T-helper 9 cell (primary cell): ENCODE results near the gene SND1.
"Not testable (repeated sequence)": the region's sequence is repeated elsewhere in the genome, so short reads cannot be mapped to it uniquely, and the experiment has no call there.

ENCODE experiments used
- DNase-seq: peaks from one replicate; pipeline ENCODE4 v3.0.0-alpha.2; 2020

SND1 gene

DNA sequence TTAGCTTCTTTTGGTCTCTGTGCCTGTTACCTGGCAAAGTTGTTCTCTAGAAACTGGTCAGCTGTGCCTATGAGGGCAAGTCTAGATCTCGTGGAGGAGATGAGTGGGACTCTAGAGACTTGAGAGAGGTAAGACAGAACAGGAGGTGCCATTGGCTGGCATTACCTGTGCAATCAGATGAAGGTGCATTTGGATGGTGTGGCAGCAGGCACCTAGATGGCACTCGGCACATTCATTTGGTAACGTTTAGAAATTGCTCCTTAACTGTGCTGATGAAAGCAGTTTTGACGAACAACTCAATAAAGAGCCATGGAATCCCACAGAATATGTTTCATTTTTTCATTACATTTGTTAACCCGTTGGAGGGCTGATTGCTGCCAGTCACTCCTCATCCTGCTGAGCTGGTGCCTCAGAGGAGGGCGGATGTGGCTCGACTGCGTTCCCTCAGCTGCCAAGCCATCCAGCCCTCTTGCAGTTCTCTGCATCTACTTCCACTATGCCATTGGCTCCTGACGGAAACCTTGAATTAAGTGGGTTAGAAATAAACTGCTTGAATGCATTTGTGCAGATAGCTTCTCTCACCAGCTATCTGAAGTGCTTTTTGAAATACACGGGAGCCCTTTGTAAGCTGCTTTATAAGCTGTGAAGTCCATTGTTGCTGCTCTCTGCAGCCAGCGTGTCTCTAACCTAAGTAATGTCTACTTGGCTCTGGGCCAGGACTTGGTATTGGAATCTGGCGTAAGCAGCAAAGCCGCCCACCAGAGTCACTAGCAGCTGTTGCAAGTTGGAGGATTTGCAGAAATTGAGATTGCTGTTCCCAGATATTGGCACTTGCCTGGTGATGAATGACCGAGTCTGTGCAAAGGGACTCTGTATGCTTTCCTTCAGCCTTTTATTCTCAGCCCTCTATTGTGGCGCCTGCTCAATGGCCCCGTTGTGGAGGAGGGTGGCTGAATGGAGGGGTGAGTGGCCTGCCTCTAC is 291.8 kb downstream of the SND1 start:
- DNase-seq: no peak

DNA sequence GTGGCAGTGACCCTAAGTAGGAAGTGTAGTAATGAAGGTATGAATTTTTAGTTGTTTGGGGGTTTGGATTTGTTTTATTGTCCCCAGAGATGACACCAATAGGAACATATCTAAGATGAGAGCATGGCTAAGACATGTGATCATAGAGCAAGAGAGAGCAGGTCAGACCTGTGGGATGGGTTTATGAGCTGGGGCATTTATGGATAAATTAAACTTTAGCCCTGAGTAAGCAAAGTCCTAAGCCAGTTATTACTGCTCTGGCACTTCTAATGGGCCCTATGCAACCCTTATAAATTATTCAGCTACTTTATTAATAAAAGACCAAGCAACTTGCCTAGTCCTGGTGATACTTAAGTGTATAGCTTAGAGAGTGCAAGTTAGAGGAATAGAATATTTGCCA is 294.1 kb downstream of the SND1 start:
- DNase-seq: no peak

DNA sequence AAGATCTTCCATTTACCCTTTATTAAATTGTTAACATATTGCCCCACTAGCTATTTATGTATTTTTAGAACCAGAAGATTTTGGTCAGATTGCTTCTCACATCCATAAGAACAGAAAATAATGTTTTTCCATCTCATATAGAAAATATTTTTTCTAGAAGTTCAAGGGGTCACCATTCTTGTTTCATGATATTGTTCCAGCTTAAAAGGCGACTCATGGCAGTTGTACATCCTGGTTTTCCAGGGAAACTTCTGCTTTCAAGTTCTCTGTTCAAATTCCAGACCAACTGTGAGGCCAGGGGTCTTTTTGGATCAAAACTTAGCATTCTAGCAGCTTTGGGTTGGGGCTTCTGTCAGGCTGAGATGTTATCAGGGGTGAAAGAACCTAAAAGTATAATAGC is 294.9 kb downstream of the SND1 start:
- DNase-seq: no peak

DNA sequence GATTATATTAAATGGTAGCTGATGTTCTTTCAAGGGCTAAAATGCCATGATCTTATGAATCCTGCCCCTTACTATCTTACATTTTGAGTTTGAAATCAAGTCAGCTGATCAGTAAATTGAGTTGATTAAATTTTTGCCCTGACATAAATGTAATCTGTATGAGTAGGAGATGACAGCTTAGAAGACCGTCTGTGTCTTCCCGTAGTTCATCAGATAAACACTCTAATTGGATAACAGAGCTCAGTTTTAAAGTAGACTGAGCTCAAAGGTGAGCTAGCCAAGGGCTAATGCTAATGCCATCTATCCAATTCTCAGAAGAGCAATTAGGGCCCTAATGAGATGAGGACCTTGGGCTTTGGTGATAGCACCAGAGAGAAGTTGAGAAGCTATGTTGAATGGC is 296.3 kb downstream of the SND1 start:
- DNase-seq: no peak

DNA sequence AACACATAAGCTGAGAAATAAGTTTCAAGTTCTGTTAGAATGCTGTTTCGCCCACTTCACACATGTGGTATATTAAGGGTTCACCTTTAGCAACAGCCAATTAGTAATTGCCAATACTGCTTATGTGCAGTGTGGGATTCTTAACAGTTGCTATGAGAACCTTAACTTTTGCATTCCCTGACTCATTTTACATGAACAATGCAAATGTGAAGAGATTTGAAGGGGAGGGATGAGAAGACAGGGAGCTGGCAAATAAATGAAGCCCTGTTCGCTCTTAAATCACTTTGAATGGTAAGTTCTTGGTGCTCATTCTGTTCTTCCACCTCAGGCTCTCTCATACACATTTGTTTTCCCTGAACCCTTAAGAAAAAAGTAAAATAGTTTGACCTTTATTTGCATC is 296.9 kb downstream of the SND1 start:
- DNase-seq: no peak

DNA sequence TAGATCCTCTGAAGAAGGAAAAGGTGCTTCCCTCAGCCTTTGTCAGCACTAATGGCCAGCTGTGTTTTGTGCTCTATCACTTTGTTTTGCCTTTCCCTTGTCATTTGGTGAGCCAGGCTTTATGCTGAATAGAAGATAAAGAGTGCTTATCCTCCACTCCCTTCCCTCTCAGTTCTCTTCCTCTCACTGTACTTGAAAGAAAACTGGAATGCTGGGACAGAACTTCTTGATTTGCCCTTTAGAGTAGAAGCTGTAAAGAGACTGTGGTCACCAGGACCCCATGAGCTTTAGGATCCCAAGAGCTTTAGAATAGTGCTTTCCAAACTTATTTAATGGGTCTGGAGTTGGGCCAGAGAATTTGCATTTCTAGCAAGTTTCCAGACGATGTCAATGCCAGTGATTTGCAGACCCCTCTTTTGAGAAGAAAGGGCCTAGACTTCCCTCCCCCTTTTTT is 297.8 kb downstream of the SND1 start:
- DNase-seq: no peak

DNA sequence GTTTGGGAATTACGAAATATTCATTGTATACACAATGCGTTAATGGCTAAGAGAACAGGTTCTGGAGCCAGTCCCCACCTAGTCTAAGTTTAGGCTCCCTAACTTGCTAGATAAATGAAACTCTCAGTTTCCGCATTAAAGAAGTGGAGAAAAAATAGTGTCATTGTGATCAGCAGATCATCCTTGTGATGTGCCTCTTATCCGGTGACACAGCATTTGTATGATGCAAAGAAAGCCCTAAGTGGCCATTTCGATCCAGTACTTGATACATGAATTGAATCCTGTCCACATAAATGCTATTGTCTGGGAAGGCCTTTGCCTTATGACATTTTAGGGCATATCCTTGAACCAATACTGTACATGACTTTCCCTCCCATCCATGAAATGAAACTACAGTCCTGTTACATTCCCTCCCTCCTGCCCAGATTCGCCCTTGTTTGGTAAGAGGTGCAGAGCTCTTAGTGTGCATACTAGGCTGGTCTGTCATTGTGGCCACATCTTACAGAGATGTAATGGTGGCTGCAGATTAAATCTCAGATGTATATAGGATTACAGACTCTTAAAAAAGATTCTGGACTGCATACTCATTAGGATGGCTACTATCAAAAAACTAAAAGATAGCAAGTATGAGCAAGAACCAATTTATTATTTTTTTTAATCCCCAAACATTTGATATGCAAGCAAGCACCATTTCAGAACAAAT is 298.4 kb downstream of the SND1 start:
- DNase-seq: no peak

DNA sequence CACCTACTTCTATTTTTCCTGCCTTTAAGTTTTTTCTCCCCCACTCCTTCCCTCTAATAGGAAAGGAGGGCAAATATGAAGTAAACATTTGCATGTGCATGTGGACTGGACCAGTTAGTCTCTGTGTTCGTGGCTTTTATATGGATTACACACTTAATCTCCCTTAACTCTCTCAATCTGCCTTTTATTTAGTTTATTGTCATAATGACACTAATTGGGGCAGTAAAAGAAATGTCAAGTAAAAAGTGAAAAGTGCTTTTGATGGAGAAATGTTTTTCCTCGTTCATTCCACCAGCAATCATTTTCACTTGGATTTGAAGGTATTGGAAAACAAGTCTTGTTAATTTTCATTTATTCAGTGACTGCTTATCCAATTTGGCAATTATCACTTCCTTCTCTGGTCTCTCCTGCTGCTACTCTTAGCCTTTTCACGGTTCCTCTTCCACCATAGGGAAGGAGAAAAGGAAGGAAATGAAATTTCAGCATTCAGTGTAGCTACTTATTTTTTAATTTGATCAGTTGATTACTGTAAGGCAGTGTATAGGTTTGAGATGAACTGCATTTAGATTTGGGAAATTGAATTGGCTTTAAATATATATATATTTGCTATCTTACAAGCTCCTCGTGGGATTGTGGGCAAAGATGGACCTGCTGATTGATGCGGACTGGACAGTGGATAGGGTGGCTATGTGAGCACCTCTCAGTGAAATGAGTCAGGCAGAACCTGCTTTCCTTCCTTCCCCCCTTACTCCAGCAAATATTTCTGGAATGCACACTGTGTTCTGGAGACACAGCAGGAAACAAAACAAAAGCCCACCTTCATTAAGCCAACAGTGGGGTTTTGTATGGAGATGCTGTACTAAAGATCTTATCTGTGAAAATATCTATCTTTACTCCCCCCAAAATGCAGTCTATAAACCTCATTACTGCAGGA is 301.7 kb downstream of the SND1 start:
- no peak for DNase-seq

DNA sequence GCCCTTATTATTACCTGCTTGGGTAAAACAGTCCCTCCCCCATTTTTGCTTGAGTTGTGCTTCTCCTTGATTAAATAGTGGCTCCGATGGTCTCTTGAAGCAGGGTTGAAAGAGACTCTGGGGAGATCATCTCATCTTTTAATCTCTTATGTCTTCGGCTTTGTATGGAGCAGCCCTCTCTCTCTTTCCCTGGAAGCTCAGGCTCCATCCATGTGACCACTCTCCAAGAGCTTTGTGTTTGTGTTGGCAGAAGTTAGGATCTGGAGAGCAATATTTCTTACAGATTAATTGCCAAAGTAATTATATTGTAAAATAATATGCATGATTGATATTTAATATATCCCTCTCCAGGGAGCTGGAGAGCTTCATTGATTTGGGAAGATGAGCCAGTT is 302.4 kb downstream of the SND1 start:
- DNase-seq: no peak

DNA sequence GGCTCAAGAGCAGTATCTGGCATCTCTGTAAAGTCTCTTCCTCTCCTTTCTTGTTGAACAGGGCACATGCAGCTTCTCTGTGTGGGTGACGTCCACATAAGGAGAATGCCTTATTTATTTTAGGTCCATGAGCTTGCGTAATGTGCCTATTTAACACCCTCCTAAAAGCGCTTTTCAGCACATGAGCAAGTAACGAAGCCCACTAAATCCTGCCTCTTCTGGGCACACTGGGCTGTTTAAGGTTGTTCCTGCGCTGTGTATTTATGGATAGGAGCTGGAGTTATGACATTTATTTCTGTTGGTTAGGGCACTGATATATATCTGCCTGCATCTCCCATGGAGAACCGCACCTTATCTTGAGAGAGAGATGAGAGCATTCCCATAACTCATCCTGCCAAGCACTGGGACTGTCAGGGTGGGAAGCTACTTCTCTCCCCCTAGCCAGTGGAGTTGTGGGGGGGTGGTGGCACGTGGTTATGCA is 303.1 kb downstream of the SND1 start:
- no peak for DNase-seq

DNA sequence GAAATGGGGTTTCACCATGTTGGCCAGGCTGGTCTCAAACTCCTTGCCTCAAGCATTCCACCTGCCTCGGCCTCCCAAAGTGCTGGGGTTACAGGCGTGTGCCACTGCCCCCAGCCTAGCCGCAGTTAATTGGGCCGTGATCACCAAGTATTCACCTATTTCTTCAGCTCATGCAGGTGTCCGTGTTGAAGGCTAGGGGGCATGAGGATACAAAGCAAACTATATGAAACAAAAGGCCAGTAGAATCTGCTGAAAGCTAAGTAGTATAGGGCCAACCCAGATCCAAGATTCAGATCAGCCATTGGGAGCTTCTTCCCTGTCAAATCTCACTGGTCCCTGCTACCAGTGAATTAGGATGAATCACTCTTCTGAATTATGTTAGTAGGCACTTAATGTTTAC is 305.9 kb downstream of the SND1 start:
- no peak for DNase-seq

DNA sequence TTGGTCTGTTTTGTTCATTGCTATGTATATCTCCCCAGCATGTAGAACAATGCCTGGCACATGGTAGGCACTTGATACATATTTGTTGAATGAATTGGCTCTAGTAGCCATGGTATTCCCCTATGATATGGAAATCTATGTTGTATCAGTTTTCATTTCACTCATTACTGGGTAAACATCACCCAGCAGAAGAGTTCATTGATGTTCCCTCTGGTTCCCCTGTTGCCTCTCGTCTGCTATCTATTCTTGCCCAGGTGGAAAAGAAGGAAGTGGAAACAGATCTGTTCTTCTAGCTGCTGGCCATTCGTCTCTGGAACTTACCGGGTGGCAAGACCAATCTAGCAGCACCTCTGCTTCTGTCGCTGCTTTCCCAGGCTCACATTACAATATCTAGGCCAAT is 307.8 kb downstream of the SND1 start:
- DNase-seq: no peak

DNA sequence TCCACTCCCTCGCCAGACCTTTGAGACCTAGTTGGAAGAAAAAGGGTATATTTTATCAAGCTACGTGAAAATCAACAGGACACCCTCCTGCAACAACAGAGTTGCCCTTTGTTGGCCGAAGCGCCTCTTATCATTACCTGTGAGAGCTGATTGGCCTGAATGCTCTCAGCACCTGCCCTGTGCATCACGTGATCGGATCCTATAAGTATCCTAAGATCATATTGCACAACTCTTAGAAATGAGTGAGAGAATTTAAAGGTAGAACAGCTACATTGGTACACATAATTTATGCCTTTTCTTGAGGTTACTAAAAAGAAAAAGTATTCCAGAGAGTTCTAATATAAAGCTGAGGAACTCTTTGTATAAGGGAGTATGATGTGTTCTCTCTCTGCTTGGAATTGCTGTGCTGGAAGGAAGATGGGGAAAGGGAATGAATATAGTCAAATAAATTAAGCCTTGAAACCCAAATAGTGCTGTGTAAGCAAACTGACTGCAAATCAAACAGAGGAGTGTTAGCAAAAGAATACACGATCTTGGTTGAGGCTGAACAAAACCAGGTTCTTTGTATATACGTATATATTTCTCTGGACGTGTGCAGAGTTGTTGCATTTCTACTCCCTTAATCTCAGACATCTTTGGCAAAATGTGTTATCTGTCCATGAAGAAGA is 309.9 kb downstream of the SND1 start:
- DNase-seq: no peak

DNA sequence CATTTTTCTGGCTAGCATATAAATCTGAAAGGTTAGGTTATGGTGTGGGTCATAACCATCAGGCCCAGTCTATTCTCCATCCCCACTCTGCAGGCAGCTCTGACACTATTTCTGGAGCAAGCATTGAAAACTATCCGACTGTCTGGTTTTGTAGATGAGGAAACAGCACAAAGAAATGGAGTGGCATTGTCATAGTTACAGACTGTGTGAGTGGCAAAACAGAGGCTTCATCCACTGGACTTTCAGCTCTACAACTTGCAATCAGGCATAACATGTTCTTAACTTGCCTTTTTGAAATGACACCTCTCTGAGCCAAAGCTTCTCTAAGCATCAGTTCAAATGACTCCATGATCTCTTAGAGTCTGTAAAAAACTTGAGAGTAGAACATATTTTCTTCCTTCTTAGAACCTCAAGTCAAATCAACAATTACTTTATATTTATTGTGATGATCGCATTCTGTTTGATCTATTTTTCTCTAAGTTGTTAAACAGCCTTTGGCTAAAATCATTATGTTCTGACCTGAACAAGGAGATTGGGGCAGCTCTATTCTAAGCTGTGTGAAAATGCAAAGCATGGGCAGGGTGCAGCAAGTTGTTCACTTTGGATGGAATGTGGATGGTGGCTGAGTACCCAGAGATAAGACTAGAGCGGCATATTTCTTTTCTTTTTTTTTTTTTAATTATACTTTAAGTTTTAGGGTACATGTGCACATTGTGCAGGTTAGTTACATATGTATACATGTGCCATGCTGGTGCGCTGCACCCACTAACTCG is 310.8 kb downstream of the SND1 start:
- no peak for DNase-seq

DNA sequence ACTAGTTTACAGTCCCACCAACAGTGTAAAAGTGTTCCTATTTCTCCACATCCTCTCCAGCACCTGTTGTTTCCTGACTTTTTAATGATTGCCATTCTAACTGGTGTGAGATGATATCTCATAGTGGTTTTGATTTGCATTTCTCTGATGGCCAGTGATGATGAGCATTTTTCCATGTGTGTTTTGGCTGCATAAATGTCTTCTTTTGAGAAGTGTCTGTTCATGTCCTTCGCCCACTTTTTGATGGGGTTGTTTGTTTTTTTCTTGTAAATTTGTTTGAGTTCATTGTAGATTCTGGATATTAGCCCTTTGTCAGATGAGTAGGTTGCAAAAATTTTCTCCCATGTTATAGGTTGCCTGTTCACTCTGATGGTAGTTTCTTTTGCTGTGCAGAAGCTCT is 311.9 kb downstream of the SND1 start:
- DNase-seq: not testable (repeated sequence)

DNA sequence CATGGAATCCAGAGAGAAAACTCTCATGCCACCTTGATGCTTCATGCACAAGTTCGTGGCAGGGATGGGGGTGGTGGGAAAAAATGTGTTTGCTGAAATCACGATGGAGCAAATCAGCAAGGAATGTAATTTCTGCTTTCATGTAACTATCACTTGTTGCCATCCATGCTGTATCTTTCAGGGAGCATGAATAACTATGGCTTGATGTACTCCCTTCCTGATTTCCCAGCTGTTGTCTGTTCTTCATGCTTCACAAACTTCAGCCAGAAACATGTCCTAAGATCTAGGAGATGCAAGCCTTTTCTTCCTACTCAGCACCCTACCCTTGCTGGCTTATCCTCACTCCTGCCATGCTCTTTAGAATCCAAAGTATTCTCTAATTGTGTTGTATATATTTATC is 315.3 kb downstream of the SND1 start:
- no peak for DNase-seq

DNA sequence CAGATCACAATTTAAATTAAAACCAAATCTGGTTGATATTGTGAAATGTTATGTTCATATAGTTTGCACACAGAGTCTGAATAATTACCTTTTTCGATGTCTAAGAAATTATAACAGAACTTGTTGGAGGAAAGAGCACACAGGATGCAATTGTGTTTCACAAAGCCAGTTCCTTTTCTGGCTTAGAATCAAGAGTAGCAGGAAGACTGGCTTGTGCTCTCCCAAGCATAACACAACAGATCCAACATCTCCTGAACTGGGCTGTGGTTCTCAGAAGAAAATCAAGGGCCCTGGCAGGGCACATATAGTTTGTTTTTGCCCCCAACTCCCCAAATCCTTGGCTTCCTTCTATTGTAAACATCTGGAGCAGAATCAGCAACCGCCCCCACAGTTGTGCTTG is 316.6 kb downstream of the SND1 start:
- DNase-seq: no peak

DNA sequence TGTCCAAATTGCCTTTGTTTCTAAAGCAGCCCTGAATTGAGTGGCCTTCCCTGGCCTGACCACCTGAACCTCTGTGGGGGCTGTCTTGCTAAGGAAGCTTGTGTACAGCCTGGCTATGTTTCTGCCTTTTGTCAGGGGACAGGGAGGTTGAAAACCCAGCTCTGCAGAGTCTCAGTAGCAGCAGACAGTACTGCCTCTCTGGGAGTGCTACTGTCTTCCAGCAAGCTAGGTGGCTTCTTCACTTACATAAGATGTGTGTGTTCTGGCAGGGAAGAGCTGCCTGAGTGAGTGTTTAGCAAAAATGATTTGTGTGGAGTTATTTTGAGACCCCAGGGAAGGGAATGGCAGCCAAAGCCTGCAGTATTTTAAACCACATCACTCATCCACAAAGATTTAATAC is 321.8 kb downstream of the SND1 start:
- no peak for DNase-seq

DNA sequence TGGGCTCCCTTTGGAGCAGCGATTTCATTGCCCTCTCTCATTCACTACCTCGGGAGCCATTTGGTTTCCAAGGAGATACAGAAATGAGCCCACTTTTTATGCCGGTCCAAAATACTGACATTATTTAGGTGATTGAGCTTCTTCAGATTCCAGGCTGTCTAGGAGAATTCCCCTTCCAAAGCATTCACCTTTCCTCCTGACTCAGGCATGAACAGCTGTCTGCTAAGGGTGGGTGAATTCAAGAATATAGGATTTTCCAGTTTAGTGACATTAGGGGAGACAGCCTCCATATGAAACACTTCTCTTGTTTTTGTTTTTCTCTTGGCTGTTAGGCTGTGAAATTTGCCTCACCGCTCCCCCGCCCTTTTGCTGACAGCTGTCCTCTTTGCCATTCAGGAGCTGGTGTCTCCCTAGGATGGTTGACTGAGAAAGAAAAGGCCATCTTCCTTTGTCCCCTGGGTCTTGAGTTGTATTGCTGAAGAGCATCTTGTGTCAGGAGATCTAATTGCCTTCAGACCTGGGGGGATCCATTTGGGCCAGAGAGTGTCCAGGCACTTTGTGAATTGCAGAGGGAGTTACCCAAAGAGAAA is 322.5 kb downstream of the SND1 start:
- no peak for DNase-seq

DNA sequence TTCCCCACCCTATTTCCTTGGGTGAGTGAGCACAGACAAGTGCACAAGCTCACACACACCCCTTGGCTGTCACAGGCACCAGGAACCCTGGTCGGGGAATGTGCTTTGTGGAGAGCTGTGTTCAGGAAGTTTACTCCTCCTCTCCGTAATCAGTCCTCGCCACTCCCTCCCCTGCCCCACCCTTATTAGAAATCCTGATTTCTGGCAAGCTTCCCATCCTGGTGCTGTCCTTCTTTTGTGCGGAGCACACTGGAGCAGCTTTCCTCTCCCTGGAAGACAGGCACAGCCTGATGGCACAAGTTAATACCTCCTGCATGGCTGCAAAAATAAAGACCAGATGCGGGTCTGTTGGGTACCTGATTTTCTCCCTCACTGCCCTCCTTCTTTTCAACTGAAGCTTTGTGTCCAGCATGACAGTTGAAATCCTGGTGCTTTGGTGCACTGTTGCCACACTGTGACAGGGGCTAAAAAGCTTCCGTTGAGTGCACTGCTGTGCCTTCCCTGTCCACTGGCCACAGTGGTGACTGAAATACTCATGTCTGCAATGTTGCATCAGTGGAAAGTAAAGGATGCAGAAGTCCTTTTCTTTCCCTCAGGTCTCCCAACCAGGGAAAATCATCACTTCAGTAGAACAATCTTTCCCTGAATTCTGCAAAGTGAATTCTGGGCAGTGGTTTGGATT is 324.2 kb downstream of the SND1 start:
- no peak for DNase-seq
